HepG2 (cell line): ENCODE measurements around the gene GRK5. TPM values are rescaled to one million over a fixed set of nuclear protein-coding genes. Genes with fewer than 3 reads are reported as not detected.

ENCODE experiments used
- ATAC-seq: fragments of 200-7000 bp; cut with Tn5 transposase; 3 replicates; pipeline ENCODE4 v1.9.1; 2020; ENCODE audit warnings: mild to moderate bottlenecking, moderate library complexity
- BruUV-seq: library from RNA; stranded (reverse); fragments of 400-500 nt; replicated peaks from 2 replicates; lab custom pipeline; 2021; lab: Mats Ljungman, UMichigan
- CTCF ChIA-PET: fragments of 300-600 bp; formaldehyde crosslinking; extraction: SDS; loops from one replicate; lab custom pipeline; 2021; ENCODE audit warnings: low total read pairs, inconsistent platforms, low intra/inter-chr PET ratio; lab: Yijun Ruan, JAX
- POLR2A ChIA-PET: fragments of 350-600 bp; sonication (Branson Sonifier 250); formaldehyde crosslinking; loops from one replicate; lab custom pipeline; 2020; ENCODE audit warnings: antibody characterized with exemption, inconsistent platforms; lab: Yijun Ruan, JAX
- DNase-seq: peaks from one replicate; pipeline ENCODE4 v3.0.0-alpha.2; 2015; ENCODE audit warnings: low spot score
- FAIRE-seq: peaks from 3 replicates; lab custom pipeline; 2011; peaks lifted over from hg19 to GRCh38; lab: Jason Lieb, UNC
- H2AFZ ChIP-seq: one replicate; pipeline ENCODE4 v1.6.1; 2011; ENCODE audit warnings: low read length, inconsistent platforms
- H3K27ac ChIP-seq: fragments of 300-600 bp; 3 replicates; pipeline ENCODE4 v1.8.0; 2011; ENCODE audit warnings: mixed run types, mild to moderate bottlenecking, mixed read lengths, low read length, inconsistent platforms; ENCODE audit not compliant: insufficient read depth; ENCODE audit errors: extremely low read length
- H3K27me3 ChIP-seq, 2 experiments: fragments of 200-600 bp in 1 of 2; 2 replicates in 1 of 2; 3 replicates in 1 of 2; pipeline versions ENCODE4 v1.6.0 to v1.8.0; 2011; ENCODE audit warnings: low read length in 2 of 2, mild to moderate bottlenecking in 2 of 2, moderate library complexity in 2 of 2, inconsistent platforms in 1 of 2; ENCODE audit not compliant: insufficient read depth in 2 of 2, control insufficient read depth in 1 of 2
- H3K36me3 ChIP-seq, 2 experiments: fragments of 200-600 bp in 1 of 2; replicated peaks in 1 of 2; 2 replicates in 1 of 2; 3 replicates in 1 of 2; pipeline versions ENCODE4 v1.5.1 to v1.8.0; 2011; ENCODE audit warnings: low read length in 2 of 2, inconsistent platforms in 1 of 2; ENCODE audit not compliant: insufficient read depth in 2 of 2, control insufficient read depth in 1 of 2
- H3K4me1 ChIP-seq: 2 replicates; pipeline ENCODE4 v1.5.1; 2012; ENCODE audit warnings: low read length, inconsistent platforms; ENCODE audit not compliant: insufficient read depth
- H3K4me2 ChIP-seq: 2 replicates; pipeline ENCODE4 v1.6.0; 2011; ENCODE audit warnings: low read depth, low read length, inconsistent platforms
- H3K4me3 ChIP-seq, 3 experiments: fragments of 200-600 bp in 1 of 3; sonication (generic), shearing (Covaris generic) in 1 of 3; replicated peaks in 1 of 3; 2 replicates each; pipeline ENCODE4 v1.5.1; 2011 to 2016; ENCODE audit warnings: low read length in 3 of 3, inconsistent platforms in 2 of 3, low read depth in 2 of 3, mild to moderate bottlenecking in 2 of 3, control low read depth in 1 of 3, mixed read lengths in 1 of 3; ENCODE audit not compliant: insufficient read depth in 1 of 3
- H3K79me2 ChIP-seq: one replicate; pipeline ENCODE4 v1.6.1; 2011; ENCODE audit warnings: low read length, inconsistent platforms; ENCODE audit not compliant: insufficient read depth
- H3K9ac ChIP-seq: 2 replicates; pipeline ENCODE4 v1.6.0; 2011; ENCODE audit warnings: mild to moderate bottlenecking, low read depth, low read length, inconsistent platforms; ENCODE audit not compliant: insufficient read depth
- H3K9me3 ChIP-seq: 2 replicates; pipeline ENCODE4 v1.5.1; 2012; ENCODE audit warnings: mild to moderate bottlenecking, low read length
- H4K20me1 ChIP-seq: 2 replicates; pipeline ENCODE4 v1.6.0; 2011; ENCODE audit warnings: inconsistent platforms, mild to moderate bottlenecking, low read length, moderate library complexity; ENCODE audit not compliant: insufficient read depth
- CBX2 ChIP-seq, 2 experiments: fragments of 200-600 bp in 1 of 2; sonication (generic); formaldehyde crosslinking in 1 of 2; IDR thresholded peaks; 2 replicates each; pipeline versions ENCODE4 v1.7.0 to v1.8.1; 2018 to 2022; ENCODE audit warnings: low read depth in 2 of 2, low read length in 1 of 2, mild to moderate bottlenecking in 1 of 2, missing genetic modification reagents in 1 of 2
- EP300 ChIP-seq, 3 experiments: sonication (generic) in 1 of 3; formaldehyde crosslinking in 1 of 3; IDR thresholded peaks; 2 replicates each; pipeline versions ENCODE4 v1.5.1 to v1.6.1; 2011 to 2020; ENCODE audit warnings: low read depth in 2 of 3, low read length in 2 of 3, borderline replicate concordance in 1 of 3, improper control_type of control experiment in 1 of 3, mild to moderate bottlenecking in 1 of 3, missing genetic modification reagents in 1 of 3, moderate library complexity in 1 of 3
- FOXO1 ChIP-seq: sonication (generic); formaldehyde crosslinking; IDR thresholded peaks from 2 replicates; pipeline ENCODE4 v1.4.0; 2020; ENCODE audit warnings: missing genetic modification reagents
- KMT2A ChIP-seq: sonication (generic); formaldehyde crosslinking; IDR thresholded peaks from 2 replicates; pipeline ENCODE4 v1.4.0; 2020; ENCODE audit warnings: missing genetic modification reagents
- MTERF4 ChIP-seq: sonication (generic); formaldehyde crosslinking; IDR thresholded peaks from 2 replicates; pipeline ENCODE4 v1.8.0; 2023; ENCODE audit warnings: mild to moderate bottlenecking, missing genetic modification reagents
- NCOA2 ChIP-seq: sonication (generic); formaldehyde crosslinking; IDR thresholded peaks from 2 replicates; pipeline ENCODE4 v1.8.0; 2022; ENCODE audit warnings: inconsistent platforms
- NR1H2 ChIP-seq: sonication (generic); formaldehyde crosslinking; IDR thresholded peaks from 2 replicates; pipeline ENCODE4 v1.8.1; 2022; ENCODE audit warnings: low read depth, missing genetic modification reagents, borderline replicate concordance
- NR2C2 ChIP-seq: sonication (generic); formaldehyde crosslinking; IDR thresholded peaks from 2 replicates; pipeline ENCODE4 v1.4.0; 2020; ENCODE audit warnings: missing genetic modification reagents, mild to moderate bottlenecking, moderate library complexity, borderline replicate concordance
- PBX2 ChIP-seq: IDR thresholded peaks from 2 replicates; pipeline ENCODE4 v1.6.1; 2016; ENCODE audit warnings: control low read depth
- SRY ChIP-seq: sonication (generic); formaldehyde crosslinking; IDR thresholded peaks from 2 replicates; pipeline ENCODE4 v1.8.0; 2022; ENCODE audit warnings: mild to moderate bottlenecking, missing genetic modification reagents
- U2AF2 ChIP-seq: fragments of 200-400 bp; formaldehyde crosslinking; IDR thresholded peaks from 2 replicates; pipeline ENCODE4 v1.6.1; 2017; ENCODE audit warnings: low read depth, mild to moderate bottlenecking, low read length
- ZBTB4 ChIP-seq: sonication (generic); formaldehyde crosslinking; IDR thresholded peaks from 2 replicates; pipeline ENCODE4 v1.4.0; 2020; ENCODE audit warnings: missing genetic modification reagents, mild to moderate bottlenecking, borderline replicate concordance
- ZFAT ChIP-seq: sonication (generic); formaldehyde crosslinking; conservative IDR thresholded peaks from 2 replicates; pipeline ENCODE4 v1.8.1; 2023; ENCODE audit warnings: missing genetic modification reagents, inconsistent platforms
- ZNF143 ChIP-seq: sonication (generic); formaldehyde crosslinking; IDR thresholded peaks from 2 replicates; pipeline ENCODE4 v1.4.0; 2020; ENCODE audit warnings: missing genetic modification reagents
- ZNF256 ChIP-seq: sonication (generic); formaldehyde crosslinking; conservative IDR thresholded peaks from 2 replicates; pipeline ENCODE4 v1.4.0; 2020; ENCODE audit warnings: missing genetic modification reagents
- ZNF513 ChIP-seq: sonication (generic); formaldehyde crosslinking; conservative IDR thresholded peaks from 2 replicates; pipeline ENCODE4 v1.5.0; 2020; ENCODE audit warnings: missing genetic modification reagents
- ZNF629 ChIP-seq: sonication (generic); formaldehyde crosslinking; conservative IDR thresholded peaks from 2 replicates; pipeline ENCODE4 v1.5.0; 2020; ENCODE audit warnings: missing genetic modification reagents
- ZNF746 ChIP-seq: sonication (generic); formaldehyde crosslinking; IDR thresholded peaks from 2 replicates; pipeline ENCODE4 v1.8.0; 2022; ENCODE audit warnings: mild to moderate bottlenecking, missing genetic modification reagents
- WGBS: methylation state at CpG from one replicate; pipeline ENCODE4 v1.1.6; 2017; ENCODE audit warnings: low lambda C conversion rate; 5-methylcytosine and 5-hydroxymethylcytosine counted together
- in situ Hi-C: cut with HindIII; loops from 2 replicates; pipeline ENCODE4 v1.10.0; 2017; ENCODE audit warnings: low pct_unique_long_range_greater_than_20kb; ENCODE audit not compliant: extremely low pct_ligation_motif_present
- intact Hi-C: fragments of 100-400 bp; cut with micrococcal nuclease; formaldehyde crosslinking; loops from one replicate; pipeline ENCODE4 v1.10.0; 2022; ENCODE audit not compliant: unreplicated experiment
- polyA plus RNA-seq, 8 experiments: library from polyadenylated mRNA; depleted of rRNA in 3 of 8; stranded (reverse) in 7 of 8; unstranded in 1 of 8; fragments of >200 nt; fragmentation: Illumina TruSeq in 4 of 8; extraction: Trizol in 4 of 8; gene quantifications; 2 replicates each; pipeline versions ENCODE4 v1.2.1 to v1.2.3, GENCODE V29; 2011 to 2016; ENCODE audit warnings: low read depth in 4 of 8, missing spikeins in 1 of 8, mixed read lengths in 1 of 8; ENCODE audit not compliant: insufficient read depth in 1 of 8
- total RNA-seq, 5 experiments: library from RNA; depleted of rRNA; stranded (reverse); fragments of >200 nt; fragmentation: Illumina TruSeq; extraction: Trizol; gene quantifications; 2 replicates each; pipeline ENCODE4 v1.2.3, GENCODE V29; 2016; ENCODE audit warnings: low read depth in 1 of 5

GRK5 gene
- total and polyA plus RNA-seq, 2 of the 13 experiments (the other 11 are each of a cell fraction or from before 2014, with no cell fraction given), result 10.4 to 12.6 TPM

GRCh38 chr10:119378737-119379067, 171.3 kb downstream of the GRK5 start:
- Histone ChIP-seq H3K27me3 (no peaks in the 10 kb centered on the region), H3K9ac (no peak overlapping the region), H3K27ac (no peak overlapping the region), H3K4me1 (no peaks in the 10 kb centered on the region), H3K9me3 (no peaks in the 10 kb centered on the region), H4K20me1 (no peaks in the 10 kb centered on the region), H3K4me2 (no peak overlapping the region), H3K79me2 (no peaks in the 10 kb centered on the region), H3K36me3 (peaks cover 11 to 18% of the 10 kb centered on the region in 2 experiments), H2AFZ (no peak overlapping the region), H3K4me3 (no peak overlapping the region)
- BruUV-seq, result no TSS peak
- 94% methylated on average over 8 of the region's 8 CpGs for WGBS
- FAIRE-seq, result no peak
- no peak for DNase-seq
- CTCF ChIA-PET, result no interaction called here
- in situ Hi-C loops (no loop called here), intact Hi-C loops (no loop called here)
- ATAC-seq, result no peak
- POLR2A ChIA-PET, result no interaction called here
- TF ChIP-seq KMT2A (no peak), SRY (CRISPR knock-in tag) (no peak), NR2C2 (CRISPR knock-in tag) (no peak), EP300 (IDR thresholded peaks at IDR 0.05; ENCODE audit: low read depth in 2 of 2, low read length in 2 of 2) (no peak), EP300 (CRISPR knock-in tag; IDR thresholded peaks at IDR 0.05; ENCODE audit: borderline replicate concordance) (no peak), ZNF513 (no peak), NR1H2 (no peak), ZNF256 (CRISPR knock-in tag) (no peak), ZNF746 (no peak), FOXO1 (CRISPR knock-in tag) (no peak), MTERF4 (CRISPR knock-in tag) (no peak), CBX2 (IDR thresholded peaks at IDR 0.05; ENCODE audit: low read depth, low read length) (no peak), CBX2 (CRISPR knock-in tag; IDR thresholded peaks at IDR 0.05; ENCODE audit: low read depth) (no peak), PBX2 (CRISPR knock-in tag) (no peak), ZFAT (CRISPR knock-in tag) (no peak), ZNF143 (CRISPR knock-in tag) (no peak), ZNF629 (no peak), U2AF2 (no peak), ZBTB4 (CRISPR knock-in tag) (no peak), NCOA2 (no peak)
